GM19239 (cell line): Measurements from ENCODE around the gene HDAC10.

Experiments
- DNase-seq: peaks from one replicate; pipeline ENCODE4 v3.0.0; 2011; ENCODE audit warnings: low spot score; ENCODE audit not compliant: insufficient read length
- FAIRE-seq: peaks from 2 replicates; lab custom pipeline; 2011; peaks lifted over from hg19 to GRCh38; lab: Jason Lieb, UNC

The HDAC10 gene

GRCh38 chr22:50271519-50271970 is 20.5 kb upstream of the HDAC10 start:
- DNase-seq, result peak; percentile 83
- no peak for FAIRE-seq

- peak; percentile 28 for FAIRE-seq
- peak; percentile 88 for DNase-seq
Observed at GRCh38 chr22:50270666-50271394, 19.8 kb upstream of the HDAC10 start.

DNA sequence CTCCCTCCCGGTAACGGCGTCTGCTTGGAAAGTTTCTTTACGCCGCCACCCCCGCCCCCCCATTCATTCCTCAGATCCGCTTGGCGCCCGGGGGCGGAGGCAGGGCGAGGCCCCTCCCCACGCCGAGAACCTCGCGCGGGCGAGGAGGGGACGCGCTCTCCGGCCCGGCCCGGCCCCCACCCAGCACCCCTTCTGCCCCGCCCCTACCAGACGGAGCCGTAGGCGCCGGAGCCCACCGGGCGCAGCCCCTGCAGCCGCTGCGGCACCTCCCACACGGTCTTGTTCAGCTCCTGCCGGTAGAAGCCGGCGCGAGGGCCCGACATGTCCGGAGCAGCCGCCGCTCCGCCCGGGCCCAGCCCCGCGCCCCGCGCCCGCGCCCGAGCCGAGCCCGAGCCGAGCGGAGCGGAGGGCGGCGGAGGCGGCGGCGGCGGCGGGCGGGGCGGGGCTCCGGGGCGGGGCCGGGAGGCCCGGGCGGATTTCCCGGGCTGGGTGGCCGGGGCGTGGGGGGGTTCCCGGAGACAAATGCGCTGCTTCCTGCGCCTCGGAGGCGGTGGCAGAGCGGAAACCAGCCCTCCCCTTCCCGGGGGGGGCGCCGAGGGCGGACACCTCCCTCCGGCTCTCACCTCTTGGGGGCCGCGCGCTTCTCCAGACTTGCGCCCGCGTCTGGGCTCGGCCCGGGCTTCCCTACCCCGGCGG is 19.1 kb upstream of the HDAC10 start, which contains the start of gene MAPK11:
MAPK11 (minus strand) TSS at position 411 of the 696 bp plus-strand sequence; CDS start at position 323, 88 bp downstream.
- DNase-seq (peak; percentile 84), FAIRE-seq (no peak)

DNA sequence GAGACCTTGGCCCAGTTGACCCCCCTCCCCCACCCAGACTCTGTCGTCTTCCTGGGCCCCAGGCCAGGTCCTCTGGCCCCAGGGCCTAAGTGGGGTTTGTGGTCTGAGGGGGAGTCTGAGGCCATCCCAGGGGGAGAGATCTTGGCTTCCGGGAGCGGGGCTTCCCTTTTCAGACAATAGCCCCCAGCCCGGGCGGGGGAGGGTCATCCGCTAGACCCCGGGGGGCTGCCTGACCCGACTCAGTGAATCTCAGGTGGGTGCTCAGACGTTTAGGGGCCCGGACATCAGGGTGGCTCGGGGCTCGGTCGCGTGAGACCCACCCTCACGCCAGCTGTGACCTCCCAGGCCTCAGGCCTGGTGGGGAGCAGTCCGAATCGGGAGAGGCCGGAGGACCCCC is 18.5 kb upstream of the HDAC10 start:
- no peak for DNase-seq
- peak; percentile 49 for FAIRE-seq

DNA sequence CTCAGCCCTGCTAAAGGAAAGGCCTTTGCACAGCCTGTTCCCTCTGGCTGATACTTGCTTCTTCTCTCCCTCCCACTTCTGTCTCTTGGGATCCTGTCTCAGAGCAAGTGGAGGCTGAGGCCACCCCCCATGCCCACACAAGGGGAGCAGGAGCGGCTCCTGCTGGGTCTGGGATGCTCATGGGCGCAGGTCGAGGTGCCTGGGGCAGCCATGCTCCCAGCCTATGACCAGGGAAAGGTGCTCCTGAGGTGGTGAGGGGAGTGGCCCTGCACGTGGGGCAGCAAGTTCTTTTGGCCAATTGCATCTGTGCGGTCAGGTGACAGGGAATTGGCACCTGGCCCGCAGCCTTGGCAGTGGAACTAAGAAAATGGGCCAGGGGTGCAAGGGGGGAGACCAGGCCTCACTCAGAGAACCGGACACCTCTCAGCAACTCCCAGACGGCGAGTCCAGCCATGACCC is 17.6 kb upstream of the HDAC10 start:
- DNase-seq (no peak), FAIRE-seq (no peak)

GRCh38 chr22:50267591-50268390 is 16.7 kb upstream of the HDAC10 start:
- no peak for FAIRE-seq

DNA sequence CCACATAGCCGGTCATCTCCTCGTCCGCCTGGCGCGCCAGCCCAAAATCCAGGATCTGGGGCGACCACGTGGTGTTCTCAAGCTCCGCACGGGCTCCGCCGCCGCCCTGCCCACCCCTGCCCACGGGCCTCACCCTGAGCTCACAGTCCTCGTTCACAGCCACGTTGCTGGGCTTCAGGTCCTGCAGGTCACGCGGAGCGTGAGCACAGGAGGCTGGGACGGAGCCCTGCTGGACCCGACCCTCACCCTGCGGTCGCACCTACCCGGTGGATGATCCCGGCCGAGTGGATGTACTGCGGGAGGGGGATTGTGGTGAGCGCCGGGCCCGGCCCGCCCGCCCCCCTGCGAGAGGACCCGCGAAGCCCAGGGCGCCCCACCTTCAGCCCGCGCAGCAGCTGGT is 15.9 kb upstream of the HDAC10 start:
- FAIRE-seq (no peak), DNase-seq (no peak)

More at GRCh38 chr22:50267591-50268390, 16.7 kb upstream of the HDAC10 start:
- DNase-seq, result no peak

GRCh38 chr22:50264946-50265669 is 14.0 kb upstream of the HDAC10 start:
- no peak for FAIRE-seq
- DNase-seq, result no peak

GRCh38 chr22:50264104-50264745 is 13.2 kb upstream of the HDAC10 start:
- no peak for FAIRE-seq
- DNase-seq, result no peak

- DNase-seq (no peak), FAIRE-seq (no peak)
Observed at GRCh38 chr22:50262973-50263617, 12.0 kb upstream of the HDAC10 start.

GRCh38 chr22:50262460-50262911 is 11.4 kb upstream of the HDAC10 start:
- no peak for DNase-seq
- no peak for FAIRE-seq

- DNase-seq (peak; percentile 97), FAIRE-seq (peak; percentile 14)
Observed at GRCh38 chr22:50261615-50262459, 10.8 kb upstream of the HDAC10 start, which contains the start of gene MAPK12. Gene MAPK12 (minus strand): TSS chr22:50261683. CDS start chr22:50261509, 174 bp downstream.

- DNase-seq, result peak; percentile 83
- FAIRE-seq, result peak; percentile 66
Observed at GRCh38 chr22:50260801-50261614, 9.9 kb upstream of the HDAC10 start.

DNA sequence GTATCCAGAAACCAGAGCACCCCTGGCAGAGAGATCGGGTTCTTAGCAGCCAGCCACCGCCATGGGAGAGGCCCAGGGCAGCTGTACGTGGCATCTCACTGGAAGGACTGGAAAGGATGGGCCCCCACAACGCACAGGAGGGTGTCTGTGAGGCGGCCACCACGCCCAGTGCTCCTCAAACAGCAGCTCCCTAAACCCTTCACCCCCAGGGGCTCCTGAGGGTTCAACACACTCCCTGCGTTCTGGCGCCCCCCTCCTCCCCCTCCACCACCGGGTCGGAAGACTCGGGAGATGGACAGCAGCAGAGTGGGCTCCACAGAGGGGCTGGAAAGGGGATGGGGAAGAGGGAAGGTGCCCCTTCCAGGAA is 9.4 kb upstream of the HDAC10 start:
- no peak for FAIRE-seq
- no peak for DNase-seq

DNA sequence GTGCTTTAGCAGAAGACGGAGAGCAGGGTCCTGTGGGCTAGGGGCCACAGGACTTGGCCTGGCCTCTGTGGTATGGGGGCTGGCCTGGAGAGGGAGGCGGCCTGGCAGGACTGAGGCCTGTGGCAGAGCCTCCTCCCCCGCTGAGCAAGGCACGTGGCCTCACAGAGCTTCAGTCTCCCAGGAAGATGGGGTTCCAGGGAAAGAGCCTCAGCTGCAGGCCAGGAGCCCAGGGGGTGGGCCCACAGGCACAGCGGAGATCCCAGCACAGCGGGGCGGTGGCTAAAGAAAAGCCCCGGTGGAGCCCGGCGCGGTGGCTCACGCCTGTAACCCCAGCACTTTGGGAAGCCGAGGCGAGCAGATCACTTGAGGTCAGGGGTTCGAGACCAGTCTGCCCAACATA is 8.2 kb upstream of the HDAC10 start:
- FAIRE-seq, result no peak
- DNase-seq, result no peak

GRCh38 chr22:50258361-50259292 is 7.6 kb upstream of the HDAC10 start:
- no peak for FAIRE-seq
- no peak for DNase-seq
